K562 (cell line): ENCODE results near the gene ROM1. TPM values are rescaled to one million over a fixed set of nuclear protein-coding genes. Genes with fewer than 3 reads are reported as not detected.

Source experiments
- BRCA1 ChIP-seq, 2 experiments: fragments of 450-650 bp in 1 of 2; sonication (generic) in 1 of 2; formaldehyde crosslinking in 1 of 2; IDR thresholded peaks; 2 replicates each; pipeline versions ENCODE4 v1.5.0 to v1.6.1; 2017 to 2020; ENCODE audit warnings: mild to moderate bottlenecking in 1 of 2, missing genetic modification reagents in 1 of 2
- BRD9 ChIP-seq: fragments of 450-650 bp; IDR thresholded peaks from 2 replicates; pipeline ENCODE4 v1.6.1; 2018; ENCODE audit warnings: low read depth; ENCODE audit not compliant: partially characterized antibody
- CBX3 ChIP-seq, 2 experiments: IDR thresholded peaks; 1 replicate in 1 of 2; 2 replicates in 1 of 2; pipeline ENCODE4 v1.6.1; 2012; ENCODE audit warnings: inconsistent platforms in 2 of 2, low read length in 2 of 2, borderline replicate concordance in 1 of 2, control low read depth in 1 of 2
- DIDO1 ChIP-seq: fragments of 450-650 bp; IDR thresholded peaks from 2 replicates; pipeline ENCODE4 v1.6.1; 2016; ENCODE audit warnings: low read depth, missing biosample characterization, missing genetic modification characterization
- EP400 ChIP-seq: fragments of 450-650 bp; IDR thresholded peaks from 2 replicates; pipeline ENCODE4 v1.6.1; 2017; ENCODE audit warnings: antibody characterized with exemption, mild to moderate bottlenecking, moderate library complexity
- HLTF ChIP-seq: fragments of 450-650 bp; IDR thresholded peaks from 2 replicates; pipeline ENCODE4 v1.6.1; 2016
- NFIC ChIP-seq: fragments of 450-650 bp; IDR thresholded peaks from 2 replicates; pipeline ENCODE4 v1.6.1; 2017; ENCODE audit warnings: mild to moderate bottlenecking, inconsistent platforms
- NR1H2 ChIP-seq: sonication (generic); formaldehyde crosslinking; IDR thresholded peaks from 2 replicates; pipeline ENCODE4 v1.4.0; 2020; ENCODE audit warnings: mild to moderate bottlenecking, missing genetic modification reagents
- PHB2 ChIP-seq: fragments of 450-650 bp; IDR thresholded peaks from 2 replicates; pipeline ENCODE4 v1.6.1; 2017; ENCODE audit warnings: low read depth
- RB1 ChIP-seq: fragments of 450-650 bp; IDR thresholded peaks from 2 replicates; pipeline ENCODE4 v1.6.1; 2017; ENCODE audit warnings: low read depth, mild to moderate bottlenecking
- SRF ChIP-seq, 2 experiments: fragments of 250-450, 450-650 bp in 1 of 2; sonication (Bioruptor Pico) in 1 of 2; sonication (generic) in 1 of 2; formaldehyde crosslinking; IDR thresholded peaks; 2 replicates each; pipeline versions ENCODE4 v1.5.0 to v1.5.1; 2020 to 2022; ENCODE audit warnings: mild to moderate bottlenecking in 1 of 2, missing genetic modification reagents in 1 of 2
- TBP ChIP-seq: optimal IDR thresholded peaks from 2 replicates; pipeline ENCODE3; 2011; ENCODE audit warnings: low read depth, low read length, improper control_type of control experiment
- ZBTB17 ChIP-seq: fragments of 450-650 bp; formaldehyde crosslinking; IDR thresholded peaks from 2 replicates; pipeline ENCODE4 v1.4.0; 2020; ENCODE audit warnings: mild to moderate bottlenecking
- ZBTB7A ChIP-seq: IDR thresholded peaks from 2 replicates; pipeline ENCODE4 v1.6.1; 2011; ENCODE audit warnings: low read depth, mild to moderate bottlenecking, low read length, moderate library complexity, borderline replicate concordance; ENCODE audit not compliant: control insufficient read depth
- ZFPM2 ChIP-seq: fragments of 250-450 bp; sonication (Bioruptor Pico); IDR thresholded peaks from 2 replicates; pipeline ENCODE4 v1.5.1; 2022; ENCODE audit warnings: mild to moderate bottlenecking
- ZFX ChIP-seq: sonication (generic); formaldehyde crosslinking; IDR thresholded peaks from 2 replicates; pipeline ENCODE4 v1.8.0; 2022; ENCODE audit warnings: mild to moderate bottlenecking, missing genetic modification reagents, moderate library complexity
- polyA plus RNA-seq, 8 experiments: library from polyadenylated mRNA; depleted of rRNA in 4 of 8; stranded (reverse) in 5 of 8; unstranded in 3 of 8; fragments of >200 nt; fragmentation: Nextera tagmentation in 2 of 8; fragmentation: Illumina TruSeq in 1 of 8; extraction: Ambion mirVana in 2 of 8; extraction: Trizol in 1 of 8; gene quantifications; 2 replicates each; pipeline versions ENCODE4 v1.2.1 to v1.2.3, GENCODE V29; 2011 to 2014; ENCODE audit warnings: inconsistent platforms in 1 of 8, missing spikeins in 1 of 8
- total RNA-seq, 7 experiments: library from RNA; depleted of rRNA in 6 of 7; stranded (reverse); fragments of >200 nt in 6 of 7; fragmentation: Illumina TruSeq in 2 of 7; extraction: Trizol in 2 of 7; gene quantifications; 2 replicates each; pipeline versions ENCODE4 v1.2.1 to v1.2.3, GENCODE V29; 2011 to 2021; ENCODE audit warnings: low replicate concordance in 1 of 7
- TF ChIP-seq, protein P1 (sequence below): sonication (generic); formaldehyde crosslinking; IDR thresholded peaks from 2 replicates; pipeline ENCODE4 v1.4.0; 2020; ENCODE audit warnings: mild to moderate bottlenecking, missing genetic modification reagents
- TF ChIP-seq, protein P2 (sequence below): fragments of 250-450 bp; sonication (Bioruptor Pico); IDR thresholded peaks from 2 replicates; pipeline ENCODE4 v1.5.0; 2022; ENCODE audit warnings: mild to moderate bottlenecking
- TF ChIP-seq, protein P3 (sequence below): fragments of 450-650 bp; IDR thresholded peaks from 2 replicates; pipeline ENCODE4 v1.6.1; 2016; ENCODE audit warnings: borderline replicate concordance
- TF ChIP-seq, protein P4 (sequence below): fragments of 250-450 bp; sonication (Bioruptor Pico); IDR thresholded peaks from 2 replicates; pipeline ENCODE4 v1.5.0; 2021

ROM1 gene
- total and polyA plus RNA-seq, 9 of the 15 experiments (the other 6 are each of a cell fraction or from before 2014, with no cell fraction given): 0.75 to 4.0 (median 2.6) TPM

DNA sequence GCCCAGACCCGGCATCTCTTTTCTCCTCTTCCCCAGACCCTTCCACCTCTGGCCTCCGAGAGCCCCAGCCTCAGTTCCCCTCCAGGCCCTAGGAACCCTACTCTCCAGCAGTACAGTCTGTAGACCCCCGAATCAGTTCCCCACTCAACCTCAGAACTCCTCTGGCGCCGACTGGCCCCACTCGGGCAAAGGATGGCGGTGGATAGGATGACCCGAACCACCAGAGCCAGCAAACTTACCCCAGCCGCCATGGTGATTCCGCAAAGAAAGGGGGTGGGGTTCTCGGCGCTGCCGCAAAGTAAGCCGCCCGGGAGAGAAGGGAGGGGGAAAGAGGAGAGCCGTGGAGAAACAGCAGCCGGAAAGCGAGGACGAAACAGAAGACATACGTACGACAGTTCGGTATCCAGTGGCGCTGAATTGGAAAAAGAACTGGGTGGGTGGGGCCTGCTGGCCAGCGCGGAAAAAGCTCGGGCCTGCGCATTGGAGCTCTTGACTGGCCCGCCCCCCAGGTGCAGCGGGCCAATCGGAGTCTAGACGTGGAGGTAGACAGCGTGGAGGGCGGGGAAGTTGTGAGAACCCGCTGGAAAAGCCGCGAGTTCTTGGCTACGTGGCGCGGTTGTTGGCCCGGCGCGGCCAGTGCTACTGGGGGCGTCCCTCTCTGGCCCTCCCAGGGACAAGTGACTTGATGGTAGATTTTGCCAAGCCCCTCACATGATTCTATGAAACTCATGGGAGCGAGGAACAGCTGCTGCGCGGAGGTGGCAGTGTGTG is 39.3 kb upstream of the ROM1 start, which contains the start of gene EEF1G (continued):
- 0 out of 2 replicates have a peak, but pooled peaks have one; percentile 38 for TF ChIP-seq NR1H2 (CRISPR knock-in tag)
- TF ChIP-seq TBP: peak; percentile 97
- TF ChIP-seq, protein P1, sequence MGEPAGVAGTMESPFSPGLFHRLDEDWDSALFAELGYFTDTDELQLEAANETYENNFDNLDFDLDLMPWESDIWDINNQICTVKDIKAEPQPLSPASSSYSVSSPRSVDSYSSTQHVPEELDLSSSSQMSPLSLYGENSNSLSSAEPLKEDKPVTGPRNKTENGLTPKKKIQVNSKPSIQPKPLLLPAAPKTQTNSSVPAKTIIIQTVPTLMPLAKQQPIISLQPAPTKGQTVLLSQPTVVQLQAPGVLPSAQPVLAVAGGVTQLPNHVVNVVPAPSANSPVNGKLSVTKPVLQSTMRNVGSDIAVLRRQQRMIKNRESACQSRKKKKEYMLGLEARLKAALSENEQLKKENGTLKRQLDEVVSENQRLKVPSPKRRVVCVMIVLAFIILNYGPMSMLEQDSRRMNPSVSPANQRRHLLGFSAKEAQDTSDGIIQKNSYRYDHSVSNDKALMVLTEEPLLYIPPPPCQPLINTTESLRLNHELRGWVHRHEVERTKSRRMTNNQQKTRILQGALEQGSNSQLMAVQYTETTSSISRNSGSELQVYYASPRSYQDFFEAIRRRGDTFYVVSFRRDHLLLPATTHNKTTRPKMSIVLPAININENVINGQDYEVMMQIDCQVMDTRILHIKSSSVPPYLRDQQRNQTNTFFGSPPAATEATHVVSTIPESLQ (CRISPR knock-in tag): 0 out of 2 replicates have a peak, but pooled peaks have one; percentile 58
- TF ChIP-seq EP400: peak; percentile 91
- TF ChIP-seq ZBTB7A: no peak
- peak; percentile 96 for TF ChIP-seq BRD9
- TF ChIP-seq PHB2: 0 out of 2 replicates have a peak, but pooled peaks have one; percentile 21
- peak; percentile 68 for TF ChIP-seq DIDO1 (tag)
- TF ChIP-seq, protein P2, sequence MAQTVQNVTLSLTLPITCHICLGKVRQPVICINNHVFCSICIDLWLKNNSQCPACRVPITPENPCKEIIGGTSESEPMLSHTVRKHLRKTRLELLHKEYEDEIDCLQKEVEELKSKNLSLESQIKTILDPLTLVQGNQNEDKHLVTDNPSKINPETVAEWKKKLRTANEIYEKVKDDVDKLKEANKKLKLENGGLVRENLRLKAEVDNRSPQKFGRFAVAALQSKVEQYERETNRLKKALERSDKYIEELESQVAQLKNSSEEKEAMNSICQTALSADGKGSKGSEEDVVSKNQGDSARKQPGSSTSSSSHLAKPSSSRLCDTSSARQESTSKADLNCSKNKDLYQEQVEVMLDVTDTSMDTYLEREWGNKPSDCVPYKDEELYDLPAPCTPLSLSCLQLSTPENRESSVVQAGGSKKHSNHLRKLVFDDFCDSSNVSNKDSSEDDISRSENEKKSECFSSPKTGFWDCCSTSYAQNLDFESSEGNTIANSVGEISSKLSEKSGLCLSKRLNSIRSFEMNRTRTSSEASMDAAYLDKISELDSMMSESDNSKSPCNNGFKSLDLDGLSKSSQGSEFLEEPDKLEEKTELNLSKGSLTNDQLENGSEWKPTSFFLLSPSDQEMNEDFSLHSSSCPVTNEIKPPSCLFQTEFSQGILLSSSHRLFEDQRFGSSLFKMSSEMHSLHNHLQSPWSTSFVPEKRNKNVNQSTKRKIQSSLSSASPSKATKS (CRISPR knock-in tag): 0 out of 2 replicates have a peak, but pooled peaks have one; percentile 31
- 0 out of 2 replicates have a peak, but pooled peaks have one; percentile 50 for TF ChIP-seq HLTF
- TF ChIP-seq SRF (CRISPR knock-in tag; IDR thresholded peaks at IDR 0.05): peak in 1 of 2 experiments; percentile 59; a peak in 2 of 4 replicates
- no peak for TF ChIP-seq ZFPM2 (CRISPR knock-in tag)
- TF ChIP-seq ZBTB17 (CRISPR knock-in tag): peak; percentile 55; the same call in 1 of the 2 replicates
- 0 out of 2 replicates have a peak, but pooled peaks have one; percentile 32 for TF ChIP-seq RB1
- TF ChIP-seq, protein P3, sequence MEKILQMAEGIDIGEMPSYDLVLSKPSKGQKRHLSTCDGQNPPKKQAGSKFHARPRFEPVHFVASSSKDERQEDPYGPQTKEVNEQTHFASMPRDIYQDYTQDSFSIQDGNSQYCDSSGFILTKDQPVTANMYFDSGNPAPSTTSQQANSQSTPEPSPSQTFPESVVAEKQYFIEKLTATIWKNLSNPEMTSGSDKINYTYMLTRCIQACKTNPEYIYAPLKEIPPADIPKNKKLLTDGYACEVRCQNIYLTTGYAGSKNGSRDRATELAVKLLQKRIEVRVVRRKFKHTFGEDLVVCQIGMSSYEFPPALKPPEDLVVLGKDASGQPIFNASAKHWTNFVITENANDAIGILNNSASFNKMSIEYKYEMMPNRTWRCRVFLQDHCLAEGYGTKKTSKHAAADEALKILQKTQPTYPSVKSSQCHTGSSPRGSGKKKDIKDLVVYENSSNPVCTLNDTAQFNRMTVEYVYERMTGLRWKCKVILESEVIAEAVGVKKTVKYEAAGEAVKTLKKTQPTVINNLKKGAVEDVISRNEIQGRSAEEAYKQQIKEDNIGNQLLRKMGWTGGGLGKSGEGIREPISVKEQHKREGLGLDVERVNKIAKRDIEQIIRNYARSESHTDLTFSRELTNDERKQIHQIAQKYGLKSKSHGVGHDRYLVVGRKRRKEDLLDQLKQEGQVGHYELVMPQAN: peak; percentile 65
- TF ChIP-seq CBX3 (IDR thresholded peaks at IDR 0.05; ENCODE audit: borderline replicate concordance in 1 of 2, low read length in 2 of 2): no peak
- TF ChIP-seq NFIC: peak; percentile 34; the same call in 1 of the 2 replicates
- TF ChIP-seq, protein P4, sequence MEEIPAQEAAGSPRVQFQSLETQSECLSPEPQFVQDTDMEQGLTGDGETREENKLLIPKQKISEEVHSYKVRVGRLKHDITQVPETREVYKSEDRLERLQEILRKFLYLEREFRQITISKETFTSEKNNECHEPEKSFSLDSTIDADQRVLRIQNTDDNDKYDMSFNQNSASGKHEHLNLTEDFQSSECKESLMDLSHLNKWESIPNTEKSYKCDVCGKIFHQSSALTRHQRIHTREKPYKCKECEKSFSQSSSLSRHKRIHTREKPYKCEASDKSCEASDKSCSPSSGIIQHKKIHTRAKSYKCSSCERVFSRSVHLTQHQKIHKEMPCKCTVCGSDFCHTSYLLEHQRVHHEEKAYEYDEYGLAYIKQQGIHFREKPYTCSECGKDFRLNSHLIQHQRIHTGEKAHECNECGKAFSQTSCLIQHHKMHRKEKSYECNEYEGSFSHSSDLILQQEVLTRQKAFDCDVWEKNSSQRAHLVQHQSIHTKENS: 0 out of 2 replicates have a peak, but pooled peaks have one; percentile 18
- no peak for TF ChIP-seq BRCA1 (IDR thresholded peaks at IDR 0.05)
- no peak for TF ChIP-seq BRCA1 (CRISPR knock-in tag; IDR thresholded peaks at IDR 0.05)
- peak; percentile 78 for TF ChIP-seq ZFX
